ENCODE data around the gene NSUN5. TPM values are rescaled to one million over a fixed set of nuclear protein-coding genes. Genes with fewer than 3 reads are reported as not detected.

Gene NSUN5
- total and polyA plus RNA-seq, 12 donors, result 5.6 to 32.4 (median 20.9) TPM

- no peaks in the 10 kb centered on the region for H3K36me3 ChIP-seq (replicated peaks in 1 of 2)
- no peak overlapping the region for H3K27ac ChIP-seq
- no peak for DNase-seq
- H3K27me3 ChIP-seq, result no peaks in the 10 kb centered on the region
- TF ChIP-seq POLR2A (IDR thresholded peaks at IDR 0.05) (no peak), CTCF (IDR thresholded peaks at IDR 0.05) (no peak)
- no peak overlapping the region for H3K4me3 ChIP-seq
- H3K4me1 ChIP-seq (replicated peaks in 1 of 2), result no peaks in the 10 kb centered on the region
- intact Hi-C loops (cut with DNase I), result no loop called here
- H3K9me3 ChIP-seq (replicated peaks in 1 of 3), result no peaks in the 10 kb centered on the region
- 75 to 90% (median 79%) methylated on average over 11 to 12 of the region's 12 CpGs for WGBS, 4 donors
Measured at GRCh38 chr7:73350306-73351068, 41.9 kb upstream of the NSUN5 start.

GRCh38 chr7:73349763-73350162, 41.1 kb upstream of the NSUN5 start:
- Histone ChIP-seq H3K27ac (no peak overlapping the region), H3K9me3 (replicated peaks in 1 of 3) (no peaks in the 10 kb centered on the region), H3K4me3 (no peak overlapping the region), H3K27me3 (no peaks in the 10 kb centered on the region), H3K4me1 (replicated peaks in 1 of 2) (no peaks in the 10 kb centered on the region), H3K36me3 (replicated peaks in 1 of 2) (no peaks in the 10 kb centered on the region)
- TF ChIP-seq CTCF (IDR thresholded peaks at IDR 0.05) (no peak), POLR2A (IDR thresholded peaks at IDR 0.05) (no peak)
- 68 to 86% (median 82%) methylated on average over 6 of the region's 6 CpGs for WGBS, 4 donors
- no peak for DNase-seq
- intact Hi-C loops (cut with DNase I), result loop anchor here in 1 of 2 donors (10.0 kb wide), 1 partner anchor 45 kb away; no protein-coding TSS in a partner anchor

- WGBS, 4 donors, result 37 to 68% (median 56%) methylated on average over 5 to 8 of the region's 8 CpGs
- intact Hi-C loops (cut with DNase I), result loop anchor here in 1 of 2 donors (10.0 kb wide), 1 partner anchor 49 kb away; no protein-coding TSS in a partner anchor
- no peaks in the 10 kb centered on the region for H3K4me1 ChIP-seq (replicated peaks in 1 of 2)
- H3K36me3 ChIP-seq (replicated peaks in 1 of 2), result no peaks in the 10 kb centered on the region
- DNase-seq, result no peak
- TF ChIP-seq POLR2A (IDR thresholded peaks at IDR 0.05), result no peak
- no peak for TF ChIP-seq CTCF (IDR thresholded peaks at IDR 0.05)
- H3K9me3 ChIP-seq (replicated peaks in 1 of 3), result no peaks in the 10 kb centered on the region
- no peak overlapping the region for H3K4me3 ChIP-seq
- H3K27ac ChIP-seq, result no peak overlapping the region
- no peaks in the 10 kb centered on the region for H3K27me3 ChIP-seq
Measured at GRCh38 chr7:73345951-73346350, 37.3 kb upstream of the NSUN5 start.

- TF ChIP-seq POLR2A (IDR thresholded peaks at IDR 0.05) (no peak), CTCF (IDR thresholded peaks at IDR 0.05) (no peak)
- Histone ChIP-seq H3K4me3 (no peak overlapping the region), H3K27me3 (no peaks in the 10 kb centered on the region), H3K36me3 (replicated peaks in 1 of 2) (no peaks in the 10 kb centered on the region), H3K4me1 (replicated peaks in 1 of 2) (no peaks in the 10 kb centered on the region), H3K27ac (no peak overlapping the region), H3K9me3 (replicated peaks in 1 of 3) (no peaks in the 10 kb centered on the region)
- 57 to 70% (median 62%) methylated on average over 4 of the region's 4 CpGs for WGBS, 4 donors
- no peak for DNase-seq
- intact Hi-C loops (cut with DNase I), result loop anchor here in 1 of 2 donors (10.0 kb wide), 1 partner anchor 49 kb away; no protein-coding TSS in a partner anchor
Measured at GRCh38 chr7:73345538-73345937, 36.9 kb upstream of the NSUN5 start.
